Activated CD4-positive, alpha-beta T cell treated with anti-CD3 and anti-CD28 coated beads for 4 hours (primary cell): ENCODE measurements around the gene MAPKAP1.

ENCODE experiments used
- DNase-seq, 2 donors: peaks; one replicate each; pipeline ENCODE4 v3.0.0-alpha.2; 2020

MAPKAP1 gene

GRCh38 chr9:125428060-125428901 lies 278.7 kb downstream of the MAPKAP1 start:
- no peak for DNase-seq

DNA sequence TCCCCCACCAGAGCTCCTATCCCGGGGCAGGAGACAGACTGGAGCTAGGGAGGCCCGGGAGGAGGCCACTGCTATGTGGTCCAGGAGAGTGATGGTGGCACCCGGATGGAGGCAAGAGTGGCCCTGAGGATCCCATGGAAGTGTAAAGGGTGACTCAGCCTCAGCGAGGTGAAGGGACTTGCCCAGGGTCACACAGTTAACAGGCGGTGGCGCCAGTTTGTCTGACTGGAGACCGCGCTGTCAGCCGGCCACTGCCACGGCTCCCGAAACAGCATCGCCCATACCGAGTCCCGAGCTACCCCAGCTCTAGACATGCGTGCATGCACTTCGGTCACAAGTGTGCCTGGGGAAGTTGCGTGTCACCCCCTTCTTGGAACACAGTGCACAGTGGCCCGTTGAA lies 279.5 kb downstream of the MAPKAP1 start:
- DNase-seq: no peak

- DNase-seq: no peak
These were observed 280.1 kb downstream of the MAPKAP1 start for GRCh38 chr9:125426926-125427325.

- no peak for DNase-seq
These were observed 281.0 kb downstream of the MAPKAP1 start for GRCh38 chr9:125425901-125426515.

- no peak for DNase-seq
These were observed 281.7 kb downstream of the MAPKAP1 start for GRCh38 chr9:125425170-125425897.

GRCh38 chr9:125423964-125424363 lies 283.0 kb downstream of the MAPKAP1 start:
- DNase-seq: no peak

GRCh38 chr9:125422853-125423252 lies 284.2 kb downstream of the MAPKAP1 start:
- DNase-seq: no peak

- DNase-seq: no peak
These were observed 285.3 kb downstream of the MAPKAP1 start for GRCh38 chr9:125421591-125422181.

DNA sequence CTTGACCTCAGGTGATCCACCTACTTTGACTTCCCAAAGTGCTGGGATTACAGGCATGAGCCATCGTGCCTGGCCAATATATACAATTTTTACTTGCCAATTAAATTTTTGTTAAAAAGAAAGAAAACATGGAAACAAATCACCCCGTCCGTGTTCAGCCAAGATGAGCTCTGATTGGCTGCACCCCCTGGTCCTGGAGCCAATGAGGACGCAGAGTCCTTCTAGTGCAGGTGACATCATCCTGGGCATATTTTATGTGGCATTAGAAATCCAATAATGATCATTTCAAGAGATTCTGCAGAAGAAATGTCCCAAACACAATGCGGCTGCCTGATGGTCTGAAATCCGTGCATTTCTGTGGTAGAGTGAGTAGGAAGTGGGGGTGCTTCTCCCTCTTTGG lies 285.8 kb downstream of the MAPKAP1 start:
- no peak for DNase-seq

- no peak for DNase-seq
These were observed 288.6 kb downstream of the MAPKAP1 start for GRCh38 chr9:125418404-125418803.

DNA sequence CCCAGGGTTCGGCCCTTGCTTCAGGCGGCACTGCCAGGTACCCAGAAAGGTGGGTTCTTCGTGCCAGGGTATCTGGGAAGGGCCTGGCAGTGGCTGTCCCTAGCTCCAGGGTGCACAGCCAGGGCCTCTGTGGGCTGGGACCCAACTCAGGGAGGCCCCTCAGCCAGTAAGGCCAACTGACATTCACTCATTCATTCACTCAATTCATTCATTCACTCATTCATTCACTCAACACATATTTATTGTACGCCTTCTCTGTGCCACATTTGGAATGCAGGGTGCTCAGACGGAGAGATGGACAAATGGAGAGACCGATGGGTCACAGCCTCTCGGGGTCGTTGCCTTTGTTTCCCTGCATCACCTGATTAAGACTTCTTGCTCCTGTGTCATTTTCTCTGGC lies 290.5 kb downstream of the MAPKAP1 start:
- DNase-seq: no peak

GRCh38 chr9:125415583-125416460 lies 291.2 kb downstream of the MAPKAP1 start:
- no peak for DNase-seq

- no peak for DNase-seq
These were observed 293.4 kb downstream of the MAPKAP1 start for GRCh38 chr9:125413579-125413978.

- DNase-seq: no peak
These were observed 294.8 kb downstream of the MAPKAP1 start for GRCh38 chr9:125412166-125412565.

DNA sequence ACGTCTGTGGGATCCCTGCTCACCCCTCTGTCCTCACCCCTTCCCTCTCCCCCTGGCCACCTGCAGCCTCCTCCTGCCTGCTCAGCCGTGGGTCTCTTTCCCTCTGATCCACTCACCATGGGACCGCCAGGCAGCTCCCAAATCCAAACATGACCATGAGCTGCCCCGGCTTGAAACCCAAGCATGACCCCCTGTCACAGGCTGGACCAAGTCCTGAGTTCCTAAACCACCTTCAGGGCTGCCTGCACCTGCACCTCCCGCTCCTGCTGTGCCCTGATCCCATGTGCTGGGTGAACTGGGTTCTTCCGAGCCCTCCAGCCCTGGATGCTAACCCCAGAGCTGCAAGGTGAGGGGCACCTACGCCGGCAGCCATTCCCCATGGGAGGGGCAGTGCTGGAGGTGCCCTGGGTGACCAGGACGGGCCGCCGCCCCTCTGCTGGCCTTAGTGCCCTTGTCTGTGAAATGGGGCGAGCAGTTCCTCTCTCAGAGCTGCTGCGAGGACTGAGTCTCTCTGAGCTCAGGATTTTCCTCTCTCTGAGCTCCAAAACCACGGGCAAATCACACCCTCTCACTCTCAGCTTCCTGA lies 295.7 kb downstream of the MAPKAP1 start:
- DNase-seq: no peak

GRCh38 chr9:125410522-125410894 lies 296.5 kb downstream of the MAPKAP1 start:
- DNase-seq: no peak

GRCh38 chr9:125409637-125410521 lies 297.1 kb downstream of the MAPKAP1 start:
- peak in 1 of 2 donors; percentile 16 for DNase-seq

DNA sequence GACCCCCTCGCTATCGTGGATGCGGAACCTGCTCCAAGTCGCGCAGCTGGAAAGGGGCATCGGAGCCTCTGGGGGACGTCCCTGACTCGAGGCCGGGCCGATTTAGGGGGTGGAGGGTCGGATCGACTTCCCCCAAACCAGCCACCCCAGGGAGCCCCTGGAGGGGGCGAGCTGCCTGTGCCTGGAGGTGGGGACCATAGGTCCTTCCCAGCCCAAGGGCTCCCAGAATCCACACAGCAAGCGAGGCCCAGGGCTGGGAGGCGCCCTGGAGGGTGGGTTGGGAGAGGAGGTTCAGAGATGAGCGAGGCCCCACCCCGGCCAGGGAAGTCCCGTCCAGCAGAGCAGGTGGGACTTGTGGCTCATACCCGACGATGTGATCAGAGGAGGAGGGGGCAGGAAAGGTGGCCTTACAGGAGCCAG lies 297.8 kb downstream of the MAPKAP1 start:
- no peak for DNase-seq

DNA sequence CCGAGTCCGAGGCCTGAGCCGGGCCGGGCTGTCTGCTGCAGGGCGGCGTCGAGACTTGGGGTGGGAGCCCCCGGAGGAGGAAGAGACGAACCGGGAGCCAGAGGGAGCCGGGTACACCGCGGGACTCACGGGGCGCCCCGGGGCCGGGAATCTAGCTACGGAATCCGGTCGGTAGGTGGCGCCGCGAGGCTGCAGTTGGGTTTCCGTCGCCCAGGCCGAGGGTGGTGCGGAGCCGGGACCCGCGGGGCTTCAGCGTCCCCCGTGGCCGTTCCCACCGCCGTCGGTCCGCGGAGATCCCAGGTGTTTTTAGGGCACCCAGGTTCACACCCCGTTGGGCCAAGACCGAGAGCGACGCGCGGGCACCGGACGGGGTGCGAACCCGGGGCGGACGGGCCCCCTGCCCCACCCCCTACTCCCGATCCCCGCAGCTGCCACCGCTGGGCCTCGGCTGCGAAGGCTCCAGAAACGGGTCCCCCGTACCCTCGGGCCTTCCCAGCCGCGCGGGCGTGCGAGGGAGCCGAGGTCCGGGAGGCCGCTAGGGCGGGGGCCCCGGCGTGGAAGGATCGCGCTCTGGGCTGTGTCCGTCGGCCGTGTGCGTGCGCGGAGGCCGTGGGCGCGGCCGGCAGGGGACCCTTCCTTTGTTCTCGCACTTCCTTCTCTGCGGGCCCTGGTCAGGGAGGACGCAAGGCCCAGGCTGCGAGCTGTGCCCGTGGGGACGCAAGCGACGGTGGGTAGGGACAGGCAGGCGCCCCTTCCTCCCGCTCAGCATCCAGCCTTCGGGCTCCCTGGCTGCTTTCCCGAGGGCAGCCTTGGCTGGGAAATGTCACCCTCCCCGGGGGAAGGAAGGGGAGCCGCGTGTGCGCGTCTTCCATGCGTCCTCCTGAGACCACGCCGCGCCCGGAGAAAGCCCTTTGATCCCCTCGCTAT lies 298.8 kb downstream of the MAPKAP1 start:
- DNase-seq: peak; percentile 72 to 77
